ENCODE results near the gene WNT5A.
"Not testable (repeated sequence)": the region's sequence is repeated elsewhere in the genome, so short reads cannot be mapped to it uniquely, and the experiment has no call there.

Gene WNT5A

GRCh38 chr3:55515550-55516246 lies 28.6 kb upstream of the WNT5A start:
- H3K4me3 Mint-ChIP-seq = no peak overlapping the region
- no peaks in the 10 kb centered on the region for H3K4me1 Mint-ChIP-seq (ENCODE audit: low read depth)
- no peaks in the 10 kb centered on the region for H3K9me3 Mint-ChIP-seq
- no peak overlapping the region for H3K27ac Mint-ChIP-seq
- H3K27me3 Mint-ChIP-seq (ENCODE audit: low read depth) = no peaks in the 10 kb centered on the region
- H3K36me3 Mint-ChIP-seq (ENCODE audit: low read depth) = no peaks in the 10 kb centered on the region

DNA sequence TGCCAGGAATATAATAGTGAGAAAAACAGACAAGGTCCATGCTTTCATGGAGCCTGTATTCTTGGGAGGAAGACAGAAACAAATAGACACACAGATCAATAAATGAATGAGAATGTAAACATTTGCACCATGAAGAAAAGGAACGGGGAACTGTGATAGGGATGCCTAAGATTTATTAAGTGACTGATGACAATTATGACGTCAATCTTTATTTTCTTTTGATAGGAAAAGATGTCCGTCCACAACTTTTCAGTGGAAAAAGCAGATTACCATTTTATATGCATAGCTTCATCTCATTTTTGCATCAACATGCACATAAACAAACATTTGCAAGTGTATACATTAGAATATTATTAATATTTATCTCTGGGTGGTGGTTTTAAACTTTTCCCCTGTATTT lies 27.9 kb upstream of the WNT5A start:
- no peaks in the 10 kb centered on the region for H3K4me1 Mint-ChIP-seq (ENCODE audit: low read depth)
- no peaks in the 10 kb centered on the region for H3K27me3 Mint-ChIP-seq (ENCODE audit: low read depth)
- H3K27ac Mint-ChIP-seq = no peak overlapping the region
- no peak overlapping the region for H3K4me3 Mint-ChIP-seq
- no peaks in the 10 kb centered on the region for H3K9me3 Mint-ChIP-seq
- H3K36me3 Mint-ChIP-seq (ENCODE audit: low read depth) = no peaks in the 10 kb centered on the region

- Mint-ChIP-seq H3K36me3 (ENCODE audit: low read depth) (no peaks in the 10 kb centered on the region), H3K4me1 (ENCODE audit: low read depth) (no peaks in the 10 kb centered on the region), H3K27ac (no peak overlapping the region), H3K4me3 (no peak overlapping the region), H3K9me3 (no peaks in the 10 kb centered on the region), H3K27me3 (ENCODE audit: low read depth) (no peaks in the 10 kb centered on the region)
Observed at GRCh38 chr3:55512571-55513343, 25.7 kb upstream of the WNT5A start.

- Mint-ChIP-seq H3K9me3 (no peaks in the 10 kb centered on the region), H3K4me3 (no peak overlapping the region)
Observed at GRCh38 chr3:55511895-55512570, 24.9 kb upstream of the WNT5A start.

DNA sequence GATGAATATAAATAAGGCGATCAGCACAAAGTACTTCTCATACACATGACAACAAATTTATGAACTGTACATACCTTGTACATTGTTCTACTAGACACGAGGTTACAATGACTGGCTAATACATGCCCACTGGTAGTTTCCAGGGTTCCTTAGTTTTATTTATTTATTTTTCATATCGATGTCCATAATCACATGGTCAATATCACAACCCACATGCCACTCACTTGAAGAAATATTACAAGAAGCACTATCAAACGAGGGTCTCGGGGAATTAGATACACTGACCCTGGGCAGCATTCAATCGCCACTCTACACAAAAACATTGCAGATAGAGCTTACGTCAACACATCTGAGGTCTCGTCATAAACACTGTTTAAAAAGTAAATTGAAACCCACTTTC lies 21.2 kb upstream of the WNT5A start:
- Mint-ChIP-seq H3K36me3 (ENCODE audit: low read depth) (no peaks in the 10 kb centered on the region), H3K27me3 (ENCODE audit: low read depth) (no peaks in the 10 kb centered on the region), H3K4me3 (no peak overlapping the region), H3K27ac (no peak overlapping the region), H3K9me3 (no peaks in the 10 kb centered on the region), H3K4me1 (ENCODE audit: low read depth) (no peaks in the 10 kb centered on the region)

More at GRCh38 chr3:55511895-55512570, 24.9 kb upstream of the WNT5A start:
- Mint-ChIP-seq H3K27ac (no peak overlapping the region), H3K27me3 (ENCODE audit: low read depth) (no peaks in the 10 kb centered on the region), H3K4me1 (ENCODE audit: low read depth) (no peaks in the 10 kb centered on the region), H3K36me3 (ENCODE audit: low read depth) (no peaks in the 10 kb centered on the region)

DNA sequence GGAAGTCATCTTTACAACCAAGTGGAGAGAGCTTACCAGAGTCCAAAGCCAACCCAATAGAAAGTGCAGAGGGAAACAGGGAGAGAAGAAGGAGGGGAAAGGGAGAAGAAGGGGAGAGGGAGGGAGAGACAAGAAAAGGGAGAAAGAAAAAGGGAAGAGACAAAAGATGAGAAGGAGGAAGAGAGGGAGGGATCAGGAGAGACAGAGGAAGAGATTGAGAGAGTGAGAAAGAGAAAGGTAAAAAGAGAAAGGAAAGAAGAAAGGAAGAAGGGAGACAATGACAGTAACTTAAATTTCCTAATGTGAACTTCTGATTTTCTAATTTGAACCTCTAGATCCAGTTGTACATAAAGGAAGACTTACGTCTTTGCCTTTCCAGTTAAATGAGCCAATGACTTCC lies 20.7 kb upstream of the WNT5A start:
- Mint-ChIP-seq H3K9me3 (no peaks in the 10 kb centered on the region), H3K27ac (no peak overlapping the region), H3K27me3 (ENCODE audit: low read depth) (no peaks in the 10 kb centered on the region), H3K4me1 (ENCODE audit: low read depth) (no peaks in the 10 kb centered on the region), H3K4me3 (no peak overlapping the region), H3K36me3 (ENCODE audit: low read depth) (no peaks in the 10 kb centered on the region)

DNA sequence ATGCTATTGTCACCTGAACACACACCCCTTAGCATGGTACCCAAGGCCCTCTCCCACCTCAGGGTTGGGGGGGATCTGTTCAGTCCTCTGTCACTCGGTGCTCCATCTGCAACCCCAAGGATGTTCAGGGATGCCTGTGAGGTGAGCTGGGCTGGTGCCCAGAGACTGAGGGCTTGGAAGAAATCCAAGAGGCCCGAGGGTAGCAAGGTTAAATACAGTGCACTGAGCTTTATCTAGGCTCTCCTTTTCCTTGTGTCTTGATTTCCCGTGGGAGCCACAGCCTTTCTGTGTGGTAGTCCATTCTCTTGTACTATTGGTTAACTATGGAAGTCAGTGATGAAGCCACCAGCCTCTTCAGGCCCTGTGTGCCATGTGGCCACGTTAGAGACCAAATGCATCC lies 18.7 kb upstream of the WNT5A start:
- Mint-ChIP-seq H3K36me3 (ENCODE audit: low read depth) (no peaks in the 10 kb centered on the region), H3K27me3 (ENCODE audit: low read depth) (no peaks in the 10 kb centered on the region), H3K9me3 (no peaks in the 10 kb centered on the region), H3K4me3 (no peak overlapping the region), H3K4me1 (ENCODE audit: low read depth) (no peaks in the 10 kb centered on the region), H3K27ac (no peak overlapping the region)

GRCh38 chr3:55505102-55505501 lies 18.0 kb upstream of the WNT5A start:
- H3K4me1 Mint-ChIP-seq (ENCODE audit: low read depth); H3K27ac Mint-ChIP-seq; H3K4me3 Mint-ChIP-seq; H3K9me3 Mint-ChIP-seq; H3K27me3 Mint-ChIP-seq (ENCODE audit: low read depth); H3K36me3 Mint-ChIP-seq (ENCODE audit: low read depth): not testable (repeated sequence)

- H3K27me3 Mint-ChIP-seq (ENCODE audit: low read depth) = no peaks in the 10 kb centered on the region
- no peaks in the 10 kb centered on the region for H3K9me3 Mint-ChIP-seq
- no peaks in the 10 kb centered on the region for H3K4me1 Mint-ChIP-seq (ENCODE audit: low read depth)
- no peaks in the 10 kb centered on the region for H3K36me3 Mint-ChIP-seq (ENCODE audit: low read depth)
- no peak overlapping the region for H3K4me3 Mint-ChIP-seq
- no peak overlapping the region for H3K27ac Mint-ChIP-seq
Observed at GRCh38 chr3:55501905-55502304, 14.8 kb upstream of the WNT5A start.

- Mint-ChIP-seq H3K9me3 (no peaks in the 10 kb centered on the region), H3K4me1 (ENCODE audit: low read depth) (no peaks in the 10 kb centered on the region), H3K27me3 (ENCODE audit: low read depth) (no peaks in the 10 kb centered on the region)
Observed at GRCh38 chr3:55500555-55501330, 13.6 kb upstream of the WNT5A start.

DNA sequence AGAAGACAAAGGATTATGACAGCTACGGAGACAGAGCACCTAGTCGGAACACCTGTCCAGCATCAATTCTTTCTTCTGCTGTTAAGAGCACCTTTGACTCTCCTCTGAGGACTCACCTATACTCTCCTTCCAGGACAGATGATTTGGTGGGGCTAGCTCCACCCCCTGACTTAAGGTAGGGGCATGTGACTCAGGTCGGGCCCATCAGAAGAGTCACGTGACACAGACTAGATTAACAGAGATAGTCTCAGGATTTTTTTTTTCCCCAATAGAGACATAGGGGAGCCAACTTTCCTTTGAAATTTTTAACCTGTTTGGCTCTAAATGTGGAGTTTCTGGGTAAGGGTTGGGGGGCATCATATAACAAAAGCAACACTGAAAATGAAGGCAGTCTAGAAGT lies 11.4 kb upstream of the WNT5A start:
- H3K27ac Mint-ChIP-seq = no peak overlapping the region
- H3K4me3 Mint-ChIP-seq = no peak overlapping the region
- H3K36me3 Mint-ChIP-seq (ENCODE audit: low read depth) = no peaks in the 10 kb centered on the region
- H3K4me1 Mint-ChIP-seq (ENCODE audit: low read depth) = no peaks in the 10 kb centered on the region
- H3K9me3 Mint-ChIP-seq = no peaks in the 10 kb centered on the region
- H3K27me3 Mint-ChIP-seq (ENCODE audit: low read depth) = no peaks in the 10 kb centered on the region

More at GRCh38 chr3:55500555-55501330, 13.6 kb upstream of the WNT5A start:
- Mint-ChIP-seq H3K4me3 (no peak overlapping the region), H3K36me3 (ENCODE audit: low read depth) (no peaks in the 10 kb centered on the region), H3K27ac (no peak overlapping the region)

DNA sequence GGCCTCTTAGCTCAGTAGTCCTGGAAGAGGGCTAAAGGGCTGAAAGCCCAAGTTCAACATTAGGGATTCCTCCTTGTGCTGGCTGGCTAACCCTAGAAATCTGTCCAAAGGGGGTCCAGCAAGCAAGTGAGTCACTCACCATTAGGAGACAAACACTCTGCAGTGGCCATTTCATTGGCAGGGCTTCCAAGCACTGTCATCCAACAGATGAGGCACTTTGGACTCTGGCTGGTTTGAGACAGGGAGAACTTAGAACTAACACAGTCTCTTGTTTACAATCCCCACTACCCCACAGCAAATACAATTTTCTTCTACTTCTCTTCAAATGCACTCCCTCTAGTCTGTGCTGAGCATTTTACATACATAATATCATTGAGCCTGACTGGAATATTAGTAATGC lies 10.1 kb upstream of the WNT5A start:
- Mint-ChIP-seq H3K27me3 (ENCODE audit: low read depth) (peaks cover 5% of the 10 kb centered on the region), H3K4me3 (no peak overlapping the region), H3K9me3 (no peaks in the 10 kb centered on the region), H3K36me3 (ENCODE audit: low read depth) (no peaks in the 10 kb centered on the region), H3K27ac (no peak overlapping the region), H3K4me1 (ENCODE audit: low read depth) (no peaks in the 10 kb centered on the region)

DNA sequence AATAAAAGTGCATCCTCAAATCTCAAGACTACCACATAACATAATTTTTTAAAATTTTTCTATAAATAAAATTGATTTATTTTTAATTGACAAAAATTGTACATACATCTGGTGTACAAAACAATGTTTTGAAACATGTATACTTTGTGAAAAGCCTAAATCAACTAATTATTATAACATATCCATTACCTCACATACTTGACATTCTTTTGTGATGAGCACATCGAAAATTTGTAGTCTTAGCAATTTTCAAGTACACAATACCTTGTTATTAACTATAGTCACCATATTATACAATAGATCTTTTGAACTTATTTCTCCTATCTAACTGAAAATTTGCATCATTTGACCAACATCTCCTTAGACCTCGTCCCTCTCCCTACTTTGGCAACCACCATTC lies 7.9 kb upstream of the WNT5A start:
- Mint-ChIP-seq H3K4me3 (no peak overlapping the region), H3K4me1 (ENCODE audit: low read depth) (no peaks in the 10 kb centered on the region), H3K9me3 (no peaks in the 10 kb centered on the region), H3K36me3 (ENCODE audit: low read depth) (no peaks in the 10 kb centered on the region), H3K27ac (no peak overlapping the region), H3K27me3 (ENCODE audit: low read depth) (peaks cover 19% of the 10 kb centered on the region)

DNA sequence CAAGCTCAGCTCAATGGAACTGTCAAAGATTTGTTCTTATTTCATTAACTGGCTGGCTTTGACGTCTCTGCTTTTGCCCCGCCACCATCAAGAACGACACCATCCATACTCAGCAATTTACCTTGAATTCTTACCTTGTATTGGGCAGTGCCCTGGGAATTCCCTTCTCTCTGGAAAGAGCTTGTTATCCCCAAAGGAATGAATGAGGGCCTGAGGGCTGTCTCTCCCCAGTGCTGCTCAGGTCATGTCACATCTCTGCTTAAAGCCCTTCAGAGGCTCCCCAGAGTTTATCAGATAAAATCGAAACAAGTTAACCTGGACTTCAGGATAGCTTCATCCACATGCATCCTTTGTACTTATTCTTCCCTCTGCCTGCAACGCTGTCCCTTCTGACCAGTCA lies 5.9 kb upstream of the WNT5A start:
- Mint-ChIP-seq H3K27me3 (ENCODE audit: low read depth) (peaks cover 37% of the 10 kb centered on the region), H3K27ac (no peak overlapping the region), H3K36me3 (ENCODE audit: low read depth) (no peaks in the 10 kb centered on the region), H3K4me1 (ENCODE audit: low read depth) (peaks cover 3% of the 10 kb centered on the region), H3K4me3 (no peak overlapping the region), H3K9me3 (no peaks in the 10 kb centered on the region)
